Measurements from ENCODE around the gene HES6.
"Not testable (repeated sequence)": the region's sequence is repeated elsewhere in the genome, so short reads cannot be mapped to it uniquely, and the experiment has no call there.

The HES6 gene

DNA sequence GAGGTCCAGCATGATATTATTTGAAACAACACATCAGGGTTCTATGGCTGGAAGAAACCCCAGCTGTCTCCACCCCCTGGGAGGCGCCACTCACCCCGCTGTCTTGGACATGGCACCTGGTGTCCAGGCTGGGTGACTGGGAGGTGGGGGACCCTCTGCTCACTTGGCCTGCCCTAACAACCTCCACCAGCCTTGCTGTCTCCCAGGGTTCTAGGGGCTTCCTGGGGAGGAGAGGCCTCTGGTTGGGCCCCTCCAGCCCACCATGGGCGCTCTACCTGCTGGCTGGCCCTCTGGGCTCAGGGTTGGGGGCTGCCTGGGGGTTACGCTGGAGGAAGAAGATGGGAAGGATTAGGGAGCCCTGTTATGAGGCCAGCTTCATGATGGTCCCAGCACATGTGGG, 32.3 kb upstream of the HES6 start:
- no peak for DNase-seq

DNA sequence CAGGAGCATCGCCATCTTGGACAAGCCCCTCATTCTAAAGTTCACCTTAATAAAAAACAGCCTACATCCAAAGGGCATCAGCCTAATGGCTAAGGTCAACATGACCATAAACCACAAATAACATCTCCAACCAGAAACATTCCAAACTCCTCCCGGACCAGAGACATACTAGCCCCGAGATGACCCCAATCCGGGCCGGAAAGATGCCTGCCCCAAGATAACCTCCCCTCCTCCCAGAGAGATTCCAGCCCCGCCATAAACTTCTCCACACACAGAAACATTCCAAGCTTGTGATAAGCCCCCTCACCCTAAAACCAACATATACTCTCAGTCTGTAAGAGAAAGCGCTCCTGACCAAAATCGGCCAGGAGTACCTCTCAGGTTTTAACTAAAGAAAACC, 31.8 kb upstream of the HES6 start:
- DNase-seq = not testable (repeated sequence)

DNA sequence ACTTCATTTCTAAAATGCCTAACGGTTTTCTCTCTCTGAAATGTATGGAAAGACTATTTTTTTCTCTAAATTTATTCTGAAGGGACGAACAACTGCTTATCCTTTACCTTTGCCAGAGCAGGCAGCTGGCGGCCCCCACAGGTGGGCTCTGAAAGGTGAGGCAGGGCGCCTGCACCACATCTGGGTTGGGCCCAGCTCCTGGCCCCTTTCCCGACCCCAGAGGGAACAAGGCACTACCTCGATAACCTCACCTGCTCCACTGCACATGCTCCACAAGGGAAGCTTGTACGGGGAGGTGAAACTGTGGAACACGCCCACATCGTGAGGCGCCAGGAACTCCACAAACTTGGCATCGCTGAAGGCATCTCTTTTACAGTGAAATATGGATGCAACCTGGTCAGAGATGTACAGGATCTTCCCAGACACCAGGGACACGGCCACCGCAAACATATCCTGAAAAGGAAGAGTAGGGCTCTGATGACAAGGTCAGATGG, 31.3 kb upstream of the HES6 start:
- no peak for DNase-seq

DNA sequence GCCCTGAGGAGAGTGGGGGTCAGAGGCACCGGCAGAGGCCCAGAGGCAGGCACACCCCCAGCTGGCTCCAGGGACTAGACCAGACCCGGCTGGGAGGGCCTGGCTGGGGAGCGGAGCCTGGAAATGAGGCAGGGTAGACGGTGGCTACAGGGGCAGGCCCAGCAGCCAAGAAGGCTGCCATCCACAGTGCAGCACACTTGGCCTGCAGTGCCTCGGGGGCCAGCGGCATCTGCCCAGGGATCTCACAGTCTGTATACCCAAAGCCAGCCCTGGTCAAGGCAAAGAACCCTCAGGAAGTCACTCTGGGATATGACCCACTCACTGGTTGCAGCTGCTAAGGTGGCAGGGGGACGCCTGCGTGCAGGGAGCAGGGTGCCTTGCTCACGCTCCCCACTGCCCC, 30.8 kb upstream of the HES6 start:
- no peak for DNase-seq

DNA sequence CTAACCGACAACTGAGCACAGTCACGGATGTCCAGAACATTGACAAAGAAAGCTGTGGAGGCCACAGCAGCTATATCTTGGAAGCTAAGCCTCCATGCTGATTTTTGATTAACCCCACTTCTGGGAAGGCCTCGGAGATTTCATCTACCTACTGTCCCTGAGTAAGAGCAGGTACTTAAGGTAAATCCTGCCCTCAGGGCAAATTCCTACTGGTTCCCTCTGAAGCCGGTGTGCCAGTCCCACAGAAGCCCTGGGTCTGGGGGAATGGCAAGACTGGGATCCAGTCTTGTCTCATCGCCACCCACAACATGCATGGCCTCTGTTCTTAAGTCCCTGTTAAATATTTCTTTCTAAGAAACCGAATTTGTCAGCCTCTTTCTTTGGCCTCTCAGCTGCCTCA, 29.9 kb upstream of the HES6 start:
- DNase-seq = no peak

DNA sequence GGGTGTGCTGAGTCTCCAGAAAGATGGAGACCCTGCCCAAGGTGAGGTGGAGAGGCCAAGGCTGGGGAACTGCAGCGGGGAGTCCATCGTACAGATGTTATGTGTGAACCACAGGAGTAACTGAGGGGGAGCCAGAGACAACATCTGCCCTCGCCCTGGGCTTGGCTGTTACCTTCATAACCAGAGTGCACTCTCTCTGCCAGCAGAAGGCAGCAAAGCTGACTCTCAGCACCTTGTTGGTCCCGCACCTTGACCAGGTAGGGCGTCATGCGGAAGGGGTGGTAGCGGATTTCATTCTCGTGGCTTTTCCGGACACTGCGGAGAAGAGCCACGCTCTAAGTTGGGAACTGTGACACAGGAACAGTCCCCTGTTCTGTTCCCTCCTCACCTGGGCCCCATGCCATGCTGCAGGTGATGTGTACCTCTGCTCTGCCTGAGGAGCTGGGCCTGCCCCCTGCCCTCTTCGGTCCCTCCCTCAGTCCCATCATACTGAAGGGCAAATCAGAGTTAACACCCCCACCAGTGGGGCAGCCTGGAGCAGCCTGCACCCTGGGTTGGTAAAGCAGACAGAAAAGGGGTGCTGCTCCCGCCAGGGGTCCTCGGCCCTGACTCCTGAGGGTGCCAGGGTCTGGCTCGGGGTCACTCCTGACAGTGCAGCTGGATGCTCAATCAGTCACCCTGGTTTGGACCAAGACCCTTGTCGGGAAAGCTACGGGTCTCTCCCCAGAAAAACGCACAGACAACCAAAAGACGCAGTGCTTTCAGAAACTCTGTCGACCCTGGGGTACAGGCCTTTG, 28.2 kb upstream of the HES6 start:
- DNase-seq = no peak

DNA sequence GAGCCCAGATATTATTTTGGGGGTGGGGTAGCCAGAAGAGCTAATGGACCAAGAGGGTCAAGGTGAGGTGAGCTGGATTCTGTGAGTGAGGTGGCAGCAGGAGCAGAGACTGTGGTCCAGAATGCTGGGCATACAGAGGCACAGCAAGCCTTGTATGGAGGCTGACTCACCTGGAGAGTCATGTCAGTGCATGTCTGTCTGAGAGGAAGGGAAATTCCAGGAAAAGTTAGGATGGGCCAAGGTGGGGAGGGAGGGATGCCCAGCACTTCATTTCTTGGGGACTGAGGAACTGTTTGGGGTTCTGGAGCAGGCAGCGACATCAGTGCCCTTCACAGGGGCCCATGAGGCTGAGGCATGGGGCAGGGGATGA, 27.5 kb upstream of the HES6 start:
- no peak for DNase-seq

DNA sequence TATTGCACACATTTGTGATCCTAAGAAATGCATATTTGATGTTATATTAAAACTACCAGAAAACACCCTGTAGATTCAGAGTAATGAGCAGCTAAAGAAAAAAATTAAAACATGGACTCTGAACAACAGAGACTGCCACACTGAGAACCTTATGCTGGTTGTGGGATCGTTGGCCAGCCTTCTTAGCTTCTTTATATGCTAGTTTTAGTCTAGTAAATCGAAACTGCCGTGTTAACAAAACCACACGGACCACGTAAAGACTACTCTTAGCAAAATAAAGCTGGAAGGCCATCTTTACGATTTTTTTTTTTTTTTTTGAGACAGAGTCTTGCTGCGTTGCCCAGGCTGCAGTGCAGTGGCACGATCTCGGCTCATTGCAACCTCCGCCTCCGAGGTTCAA, 25.8 kb upstream of the HES6 start:
- DNase-seq = no peak

DNA sequence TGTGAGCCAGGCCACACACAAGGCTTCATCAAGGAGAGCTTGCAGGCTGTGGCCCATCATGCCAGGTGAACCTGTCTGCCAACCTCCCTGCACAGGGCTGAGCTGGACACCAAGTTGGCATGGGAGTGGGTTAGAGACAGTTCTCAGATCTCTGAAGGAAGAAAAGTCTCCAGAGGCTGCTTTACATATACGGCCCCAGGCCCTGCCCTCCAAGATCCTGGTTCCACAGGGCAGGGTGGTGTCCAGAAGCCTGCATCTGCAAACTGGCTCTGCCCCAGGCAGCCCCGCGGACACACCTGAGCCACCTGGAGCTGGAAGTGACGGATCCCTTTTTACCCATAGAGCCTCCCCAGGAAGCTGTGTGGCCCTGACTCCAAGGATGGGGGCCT, 24.2 kb upstream of the HES6 start:
- no peak for DNase-seq

DNA sequence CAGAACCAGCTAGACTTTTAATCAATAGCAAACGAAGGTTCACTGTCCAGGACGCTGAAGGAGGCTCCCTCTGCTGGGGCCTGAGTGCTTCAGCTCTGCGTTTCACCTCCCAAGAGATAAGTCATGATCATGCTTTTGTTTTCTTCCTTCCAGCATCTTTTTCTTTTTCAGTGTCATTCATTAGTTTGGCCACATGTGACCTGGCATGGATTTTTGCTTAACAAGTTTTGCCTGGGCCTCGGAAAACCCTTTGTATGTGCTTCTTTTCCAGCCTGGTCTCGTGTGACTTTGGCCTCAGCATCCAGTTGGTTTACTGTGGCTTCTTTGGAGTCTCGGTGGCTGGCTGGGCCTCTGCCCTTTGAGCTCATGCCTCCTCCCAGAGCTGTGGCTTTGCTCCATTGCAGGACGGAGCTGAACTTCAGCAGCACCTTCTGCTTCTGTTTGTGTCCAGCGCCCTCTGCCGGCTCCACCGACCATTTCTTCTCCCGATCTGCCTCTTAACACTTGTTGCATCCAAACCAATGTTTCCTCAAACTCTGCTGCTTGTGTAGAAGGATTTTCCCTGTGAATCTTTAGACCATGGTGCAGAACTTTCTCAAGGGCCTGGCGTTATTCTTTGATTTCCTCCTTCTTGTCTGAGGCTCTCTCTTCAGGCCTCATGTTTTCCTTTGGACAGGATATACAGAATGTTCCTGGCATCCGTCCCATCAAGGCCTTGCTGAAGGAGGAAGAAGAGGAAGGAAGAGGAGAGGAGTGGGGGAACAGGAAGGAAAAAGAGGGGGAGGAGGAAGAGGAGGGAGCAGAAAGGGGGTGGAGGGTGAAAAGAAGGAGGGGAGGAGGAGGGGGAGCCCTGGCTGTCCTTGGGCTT, 23.6 kb upstream of the HES6 start:
- DNase-seq = peak; percentile 83

DNA sequence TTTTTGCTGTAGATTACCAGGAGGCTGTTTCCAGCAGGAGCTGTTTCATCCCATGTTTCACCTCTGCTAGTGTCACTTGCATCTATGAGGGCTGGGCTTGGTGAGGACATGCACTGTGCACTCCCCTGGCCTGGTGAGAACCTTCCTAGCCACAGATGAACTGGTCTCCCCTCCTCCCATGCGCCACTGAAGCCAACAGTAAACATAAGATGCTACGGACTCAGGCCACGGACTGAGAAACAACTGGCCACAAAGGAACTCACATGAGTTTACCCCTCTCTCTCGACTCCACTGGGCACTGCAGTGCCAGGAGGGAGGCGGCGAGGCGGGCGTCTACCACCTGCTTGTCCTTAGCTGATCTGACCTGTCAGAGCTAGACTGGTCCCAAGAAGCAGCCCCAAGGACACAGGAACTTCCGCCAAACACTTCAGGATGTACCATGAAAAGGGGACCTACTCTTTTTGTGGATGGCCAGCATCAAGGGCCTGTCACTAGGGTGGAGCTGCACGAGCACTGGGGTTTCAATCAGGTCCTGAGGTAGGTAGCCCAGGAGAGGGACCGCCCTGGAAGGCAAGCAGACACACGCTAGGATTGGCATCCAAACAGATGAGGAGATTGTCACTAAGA, 22.8 kb upstream of the HES6 start:
- DNase-seq = no peak

DNA sequence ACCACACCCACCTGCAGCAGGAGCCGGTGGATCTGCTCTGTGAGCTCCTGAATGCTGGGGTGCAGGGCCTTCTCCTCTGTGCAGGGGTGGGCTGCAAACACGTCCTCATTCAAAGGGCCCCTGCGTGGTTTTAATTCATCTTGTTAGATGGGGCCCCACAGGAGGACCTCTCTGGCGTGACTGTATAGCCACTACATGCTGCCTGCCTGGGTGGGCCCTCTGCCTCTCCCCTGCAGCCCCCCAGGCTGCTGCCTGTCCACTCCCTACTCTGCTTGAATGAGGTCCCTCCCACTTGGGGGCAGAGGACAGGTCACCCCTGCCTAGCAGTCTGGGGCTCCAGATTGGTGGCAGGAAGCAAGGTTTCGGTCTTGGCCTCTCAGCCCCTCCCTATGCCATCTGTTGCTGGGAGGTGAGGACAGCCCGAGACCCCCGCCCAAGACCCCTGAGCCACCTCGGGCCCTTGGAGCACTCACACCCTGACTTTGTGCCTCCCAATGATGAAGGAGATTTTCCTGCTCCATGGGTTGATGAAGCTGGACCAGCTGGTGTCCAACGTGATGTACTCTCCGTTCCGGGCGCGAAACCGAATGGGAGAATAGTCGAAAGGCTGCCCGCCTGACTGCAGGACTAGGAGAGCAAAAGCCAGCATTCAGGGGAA, 22.0 kb upstream of the HES6 start:
- no peak for DNase-seq

DNA sequence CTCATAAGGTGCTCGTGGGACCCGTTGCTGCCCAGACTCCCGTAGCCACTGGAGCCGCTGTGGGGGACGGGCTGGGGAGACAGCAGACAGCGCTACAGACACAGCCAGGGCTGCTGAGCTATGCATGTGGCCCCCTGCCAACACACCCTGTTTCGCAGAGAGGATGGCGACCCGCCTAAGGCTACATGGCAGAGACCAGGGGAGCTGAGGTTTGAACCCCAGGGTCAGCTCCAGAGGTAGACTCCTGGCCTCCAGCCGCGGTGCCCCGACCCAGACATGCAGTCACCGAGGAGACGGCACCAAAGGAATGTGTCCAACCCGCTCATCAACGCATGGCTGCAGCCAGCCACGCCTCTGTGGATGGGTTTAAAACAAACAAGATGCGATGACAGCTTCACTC, 21.0 kb upstream of the HES6 start:
- DNase-seq = no peak

DNA sequence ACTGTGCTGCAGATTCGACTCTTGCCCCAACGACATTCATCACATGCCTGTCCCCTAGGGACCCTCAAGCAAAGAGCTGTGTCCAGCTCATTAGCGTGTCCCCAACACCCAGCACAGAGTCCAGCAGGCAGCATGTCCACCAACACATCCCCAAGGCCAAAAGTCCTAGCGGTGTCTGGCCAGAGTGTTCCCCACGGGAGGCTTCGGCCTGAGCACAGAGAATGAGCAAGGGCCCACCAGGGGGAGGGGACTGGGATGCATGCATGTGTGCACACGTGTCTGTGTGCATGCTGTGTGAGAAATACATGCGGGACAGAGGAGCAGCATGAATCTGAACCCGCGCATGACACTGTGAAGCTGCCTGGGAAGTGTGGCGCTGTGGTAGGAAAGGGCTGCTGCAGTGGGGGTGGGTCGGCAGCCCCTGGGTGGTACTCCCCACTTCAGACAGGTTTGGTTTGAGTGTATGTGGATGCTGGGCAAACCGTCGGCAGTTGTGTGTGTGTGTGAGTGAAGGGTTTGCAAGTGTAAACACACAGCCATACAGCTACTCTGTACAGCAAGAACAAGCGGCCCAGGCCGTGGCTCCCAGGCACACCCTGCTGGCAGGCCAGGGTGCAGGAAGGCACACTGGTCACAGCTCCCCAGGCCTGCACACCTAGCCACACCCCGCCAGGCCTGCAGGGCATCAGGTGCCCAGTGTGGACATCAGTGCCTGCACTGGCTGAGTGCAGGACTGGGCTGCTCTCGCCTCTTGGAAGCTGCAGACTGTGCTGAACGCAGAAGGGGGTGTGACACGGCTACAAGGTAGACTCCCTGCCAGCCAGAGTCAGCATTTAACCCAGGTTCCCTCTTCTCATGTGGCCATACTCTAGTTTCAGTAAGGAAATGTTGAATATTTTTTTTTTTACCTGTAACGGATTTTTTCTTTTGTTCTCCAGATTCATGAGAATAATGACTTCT, 19.5 kb upstream of the HES6 start:
- no peak for DNase-seq

DNA sequence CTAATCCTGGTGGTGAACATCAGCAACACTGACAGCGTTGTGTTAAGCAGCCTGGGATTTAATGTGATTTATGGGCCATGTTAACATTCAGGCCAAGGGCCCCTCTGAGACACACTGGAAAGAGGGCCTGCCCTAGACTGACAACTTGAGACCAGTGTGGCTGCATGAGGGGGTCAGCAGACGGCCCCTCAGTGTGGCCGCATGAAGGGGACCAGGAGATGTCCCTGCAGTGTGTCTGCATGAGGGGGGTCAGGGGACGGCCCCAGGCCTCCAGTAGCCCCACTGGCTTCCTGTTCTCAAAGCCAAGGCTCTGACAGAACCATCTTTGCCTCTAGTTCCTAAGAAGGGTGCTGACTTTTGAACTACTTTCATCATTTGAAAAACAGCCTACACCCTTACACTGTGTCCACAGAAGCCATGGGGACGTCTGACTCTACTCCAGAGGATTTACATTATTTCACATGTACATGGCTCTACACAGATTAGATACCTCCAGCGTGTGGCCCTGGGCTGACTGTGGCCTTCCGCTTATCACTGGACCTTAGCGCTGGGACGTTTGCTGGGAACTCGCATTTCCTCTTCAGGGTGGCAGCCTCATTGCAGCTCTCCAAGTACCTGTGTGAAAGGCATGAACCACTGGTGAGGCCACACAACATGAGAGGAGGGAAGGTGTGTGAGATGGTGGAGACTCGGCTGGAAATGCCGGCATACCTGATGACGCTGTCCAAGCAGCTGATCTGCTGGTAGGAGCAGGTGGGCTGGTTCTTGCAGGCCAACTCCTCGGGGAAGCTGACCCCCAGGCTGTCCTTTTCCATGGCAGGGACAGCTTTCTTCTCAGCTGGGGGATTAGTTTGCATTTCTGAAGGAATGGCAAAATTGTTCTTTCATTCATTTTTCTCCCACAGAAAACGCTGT, 18.2 kb upstream of the HES6 start:
- DNase-seq = no peak

DNA sequence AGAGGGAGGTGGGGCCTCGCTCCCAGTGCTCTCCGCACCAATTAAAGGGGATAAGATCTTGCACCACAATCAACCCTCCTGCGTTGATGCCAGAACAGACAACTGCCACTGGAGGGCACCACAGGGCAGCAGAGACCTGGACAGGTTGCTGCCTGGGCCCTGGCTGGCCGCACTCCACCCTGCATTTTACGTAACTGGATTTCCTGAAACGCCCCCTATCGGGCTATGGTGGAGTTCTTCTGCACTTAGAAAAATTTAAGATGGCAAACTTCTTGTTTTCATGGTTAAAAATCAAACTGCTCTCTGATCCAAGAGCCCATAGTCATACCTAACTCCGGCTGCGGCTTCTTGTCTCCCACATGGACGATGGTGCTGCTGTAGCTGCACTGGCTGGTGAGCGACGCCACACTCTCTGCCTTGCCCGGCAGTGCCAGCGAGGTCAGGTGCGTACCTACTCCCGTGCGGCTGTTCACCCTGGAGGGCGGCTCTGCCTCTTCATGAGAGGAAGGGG, 16.8 kb upstream of the HES6 start:
- peak; percentile 73 for DNase-seq

DNA sequence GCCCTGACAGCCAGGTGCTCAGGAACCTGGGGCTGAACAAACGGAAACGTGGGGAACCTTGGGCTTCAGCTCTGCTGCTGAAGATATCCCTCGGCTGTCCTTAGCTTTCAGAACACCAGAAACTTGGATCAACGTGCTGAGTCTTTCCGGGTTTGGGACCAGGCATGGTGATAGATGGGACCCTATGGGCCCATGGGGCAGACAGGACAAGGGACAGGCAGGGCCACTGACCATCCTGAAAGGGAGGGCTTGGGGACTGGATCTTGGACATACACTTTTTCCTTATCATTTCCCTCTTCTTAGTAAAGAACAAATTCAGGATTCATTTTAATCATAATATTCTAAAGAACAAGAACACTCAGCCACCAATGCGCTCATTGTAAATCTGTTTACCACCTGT, 16.3 kb upstream of the HES6 start:
- DNase-seq = no peak

DNA sequence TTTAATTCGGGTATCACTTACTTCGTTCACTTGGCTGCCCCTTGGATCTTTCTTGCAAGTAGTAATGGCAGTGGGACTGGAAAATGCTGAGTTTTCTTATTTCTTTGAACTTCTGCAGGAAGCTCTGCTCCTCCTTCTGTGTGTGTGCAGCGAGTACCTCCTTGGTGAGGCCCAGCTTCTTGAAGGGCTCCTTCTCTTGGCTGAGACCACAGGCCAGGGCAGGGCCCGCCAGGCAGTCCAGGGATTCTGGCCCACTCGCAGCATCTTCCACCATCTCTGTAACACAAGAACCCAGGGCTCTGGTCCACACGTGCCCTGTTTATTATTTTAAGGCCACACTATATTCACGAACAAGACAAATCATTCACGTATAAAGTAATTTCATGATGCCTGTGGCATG, 15.8 kb upstream of the HES6 start:
- no peak for DNase-seq

DNA sequence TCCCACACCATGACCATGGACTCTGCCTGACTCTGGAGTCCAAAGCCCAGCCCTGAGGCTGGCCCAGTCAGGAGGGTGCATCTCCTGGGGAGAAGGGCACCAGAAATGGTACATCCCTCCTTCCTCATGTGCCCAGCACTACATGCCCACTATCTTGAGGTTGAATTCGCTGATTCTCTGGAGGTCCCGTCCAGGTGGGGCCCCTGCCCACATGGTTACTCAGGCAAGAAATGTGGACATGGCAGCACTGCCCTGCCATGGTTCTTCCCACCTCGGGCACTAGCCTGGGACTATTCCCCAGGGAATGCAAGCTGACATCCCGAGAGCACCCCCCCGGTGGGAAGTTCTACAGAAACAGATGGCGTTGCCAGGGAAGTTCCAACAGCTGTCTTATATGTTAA, 15.3 kb upstream of the HES6 start:
- no peak for DNase-seq

DNA sequence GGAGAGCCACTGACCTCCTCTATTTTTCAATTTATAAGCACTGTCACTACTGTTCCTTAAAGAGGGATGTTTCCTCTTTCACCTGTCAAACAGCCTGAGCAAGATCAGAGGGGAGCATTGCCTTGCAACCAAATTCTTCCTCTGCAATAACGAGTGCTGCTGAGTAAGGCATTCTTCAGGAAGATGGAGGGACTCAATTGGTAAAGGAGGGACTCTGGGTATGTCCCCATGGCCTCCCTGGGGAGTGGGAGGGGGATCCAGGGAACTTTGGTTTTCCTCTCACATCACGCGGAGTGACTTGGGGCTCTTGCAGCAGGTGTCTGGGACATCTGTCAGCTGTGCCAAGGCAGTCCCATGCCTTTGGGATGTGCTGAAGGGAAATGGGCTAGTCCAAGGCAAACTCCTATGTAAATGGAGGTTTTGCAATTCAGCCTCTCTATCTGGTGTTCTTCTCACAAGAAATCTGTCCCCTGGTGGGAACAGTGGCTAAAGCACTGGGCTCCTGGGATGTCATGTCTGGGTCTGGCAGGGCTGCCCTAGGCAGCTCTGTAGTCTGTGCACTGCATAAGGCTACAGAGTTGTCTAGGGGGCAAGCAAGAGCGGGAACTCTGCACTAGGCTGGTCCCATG, 14.4 kb upstream of the HES6 start:
- no peak for DNase-seq

Data from fibroblast of skin of right biceps (primary cell).